Ureter (tissue), 1 donor: ENCODE data around the gene KRTAP7-1. TPM values are rescaled to one million over a fixed set of nuclear protein-coding genes. Genes with fewer than 3 reads are reported as not detected.

Source experiments
- DNase-seq: peaks from one replicate; pipeline ENCODE4 v3.0.0-alpha.2; 2020; ENCODE audit warnings: low spot score
- total RNA-seq: library from RNA; stranded (reverse); gene quantifications from one replicate; pipeline ENCODE4 v1.2.4, GENCODE V29; 2023
- donor health status: DM: yes; HTN: yes; CAD: no.

KRTAP7-1 gene, protein sequence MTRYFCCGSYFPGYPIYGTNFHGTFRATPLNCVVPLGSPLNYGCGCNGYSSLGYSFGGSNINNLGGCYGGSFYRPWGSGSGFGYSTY
- not detected for total RNA-seq

GRCh38 chr21:30829659-30830058, at the start of gene KRTAP7-1:
Gene KRTAP7-1, minus strand, starts transcription at chr21:30829759. Its CDS starts 61 bp downstream, at chr21:30829698.
- no peak for DNase-seq

DNA sequence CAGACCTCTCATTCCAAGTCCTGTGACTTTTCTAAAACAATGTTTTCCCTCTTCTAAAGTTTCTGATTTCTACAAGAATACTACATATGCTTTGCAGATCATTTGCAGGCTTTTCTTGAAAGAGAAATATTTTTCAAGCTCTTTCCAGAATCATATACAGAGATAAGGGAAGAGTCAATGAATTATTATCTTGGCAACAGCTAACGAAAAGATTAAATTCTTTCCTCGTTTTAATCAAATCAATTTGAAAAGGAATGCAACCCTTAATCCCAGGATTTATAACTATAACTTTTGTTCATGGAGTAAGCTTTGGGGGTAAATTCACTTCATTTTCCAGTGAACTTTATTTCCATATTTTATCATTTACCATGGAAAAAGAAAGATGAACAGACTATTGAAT, 45.0 kb upstream of the KRTAP7-1 start:
- DNase-seq: no peak

GRCh38 chr21:30847627-30848500, 18.3 kb upstream of the KRTAP7-1 start:
- DNase-seq: no peak

- no peak for DNase-seq
Observed at GRCh38 chr21:30842990-30843389, 13.4 kb upstream of the KRTAP7-1 start.

- DNase-seq: no peak
Observed at GRCh38 chr21:30839304-30839703, 9.7 kb upstream of the KRTAP7-1 start.

DNA sequence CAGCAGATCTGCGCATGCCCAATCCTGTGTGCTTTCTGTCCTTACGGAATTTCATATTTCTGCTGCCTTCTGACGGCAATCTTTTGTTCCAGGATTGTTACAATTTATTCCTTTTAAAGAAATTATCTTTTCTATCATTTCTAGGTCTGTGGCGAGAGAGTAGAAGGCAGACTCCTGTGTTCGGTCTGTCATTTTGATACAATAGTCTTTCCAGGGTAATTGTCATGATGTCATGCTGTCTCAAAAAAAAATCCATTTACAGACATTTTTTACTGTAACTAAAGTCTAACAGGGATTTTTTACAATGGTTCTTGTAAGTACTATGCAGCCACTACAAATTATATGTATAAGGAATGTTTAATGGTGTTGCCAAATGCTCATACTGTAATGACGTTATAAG, 9.0 kb upstream of the KRTAP7-1 start:
- DNase-seq: no peak

- DNase-seq: no peak
Observed at GRCh38 chr21:30831194-30831765, 1.7 kb upstream of the KRTAP7-1 start.

DNA sequence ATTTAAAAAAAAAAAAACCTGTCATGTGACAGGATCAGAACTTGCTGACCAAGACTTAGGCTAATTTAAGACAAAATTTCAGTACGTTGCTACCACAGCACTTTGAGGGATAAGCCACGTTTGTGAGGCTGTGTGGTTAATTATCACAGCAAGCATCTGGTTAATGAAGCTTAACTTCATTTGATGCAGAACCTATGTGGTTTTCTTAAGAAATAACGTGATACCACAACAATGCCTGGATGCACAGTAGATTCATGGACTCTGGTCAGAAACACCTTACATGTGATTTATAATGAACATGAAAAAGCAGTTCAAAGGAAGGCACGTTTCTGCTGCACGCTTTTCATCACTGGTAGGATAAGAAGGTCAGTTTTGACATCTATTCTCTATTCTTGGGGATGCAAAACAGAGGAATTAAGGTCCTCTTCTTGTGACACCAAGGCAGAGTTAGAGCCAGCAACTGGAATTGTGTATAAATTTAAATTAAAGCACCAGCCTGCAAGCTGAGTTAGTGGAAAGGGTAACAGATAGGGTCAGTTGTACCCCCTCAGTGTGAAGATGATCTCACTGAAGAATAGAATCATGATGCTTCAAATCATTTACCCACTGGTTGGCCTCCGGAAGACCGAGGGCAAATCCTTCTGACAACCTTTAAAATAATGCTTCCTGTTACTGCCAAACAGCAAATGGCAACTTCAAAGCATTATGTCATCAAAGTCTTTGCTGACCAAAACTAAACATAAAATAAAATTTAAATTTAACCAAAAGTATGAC, 10.5 kb downstream of the KRTAP7-1 start:
- no peak for DNase-seq

GRCh38 chr21:30813174-30813573, 16.4 kb downstream of the KRTAP7-1 start, which contains the start of gene KRTAP8-1:
Gene KRTAP8-1, minus strand, starts transcription at chr21:30813274. Its CDS starts 54 bp downstream, at chr21:30813220.
- DNase-seq: no peak

DNA sequence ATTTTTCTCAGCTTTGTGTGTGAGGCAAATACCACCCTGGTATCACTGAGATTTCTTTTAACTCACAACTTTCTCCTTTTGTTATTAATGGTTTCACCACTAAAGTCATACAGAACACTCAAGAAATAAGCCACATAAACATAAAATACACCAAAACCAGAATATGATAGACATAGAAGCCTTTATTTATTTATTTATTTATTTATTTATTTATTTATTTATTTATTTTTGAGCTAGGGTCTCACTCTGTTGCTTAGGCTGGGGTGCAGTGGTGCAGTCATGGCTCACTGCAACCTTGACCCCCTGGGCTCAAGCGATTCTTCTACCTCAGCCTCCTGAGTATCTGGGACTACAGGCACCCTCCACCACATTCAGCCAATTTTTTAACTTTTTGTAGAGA, 29.0 kb downstream of the KRTAP7-1 start:
- no peak for DNase-seq

DNA sequence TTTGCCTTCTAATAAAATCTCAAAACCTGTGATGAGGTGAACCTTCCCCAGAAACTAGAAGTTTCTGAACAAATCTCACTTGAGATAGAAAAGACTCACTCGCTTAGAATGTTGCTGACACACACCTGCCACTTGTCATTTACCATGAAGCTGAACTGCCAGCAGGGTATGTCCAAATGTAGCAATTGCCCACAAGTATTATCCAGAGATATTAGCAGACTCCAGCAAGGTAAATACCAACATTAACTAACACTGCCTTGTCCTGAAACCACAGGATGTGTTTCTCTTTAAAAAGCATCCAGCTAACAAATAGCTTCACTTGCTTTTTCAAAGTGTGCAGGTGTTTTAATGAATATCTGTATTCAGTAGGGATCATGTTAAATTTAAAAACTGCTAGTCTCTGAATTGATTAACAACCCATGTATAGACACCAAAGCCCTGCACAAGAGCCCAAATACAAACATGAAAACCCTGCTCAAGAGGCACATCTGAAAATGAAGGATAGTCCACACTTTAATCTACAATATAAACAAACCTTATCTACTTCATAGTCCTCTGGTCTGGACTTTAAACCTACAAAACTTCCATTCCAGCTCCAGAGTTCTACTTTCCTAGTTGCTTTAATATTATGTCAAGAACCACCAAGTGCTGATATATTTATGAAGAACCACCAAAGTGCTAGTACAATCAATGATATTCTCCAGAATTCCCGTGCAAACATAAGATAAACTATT, 35.8 kb downstream of the KRTAP7-1 start:
- no peak for DNase-seq

GRCh38 chr21:30779249-30779648, 50.3 kb downstream of the KRTAP7-1 start:
- no peak for DNase-seq

Other genes with a start within 250 kb of the KRTAP7-1 start
- gene KRTAP22-2, start 239.4 kb downstream of the KRTAP7-1 start, total RNA-seq: not detected
- gene KRTAP6-3, start 237.3 kb downstream of the KRTAP7-1 start, total RNA-seq: not detected
- not detected for gene KRTAP6-2, start 230.9 kb downstream of the KRTAP7-1 start, total RNA-seq
- not detected for gene KRTAP22-1, start 228.7 kb downstream of the KRTAP7-1 start, total RNA-seq
- gene KRTAP6-1, start 215.8 kb downstream of the KRTAP7-1 start, total RNA-seq: not detected
- gene KRTAP20-1, start 213.3 kb downstream of the KRTAP7-1 start, total RNA-seq: not detected
- gene KRTAP20-4, start 209.1 kb downstream of the KRTAP7-1 start, total RNA-seq: not detected
- gene KRTAP20-2, start 194.6 kb downstream of the KRTAP7-1 start, total RNA-seq: not detected
- not detected for gene KRTAP20-3, start 186.9 kb downstream of the KRTAP7-1 start, total RNA-seq
- gene KRTAP21-3, start 111.0 kb downstream of the KRTAP7-1 start, total RNA-seq: not detected
- not detected for gene KRTAP21-2, start 82.5 kb downstream of the KRTAP7-1 start, total RNA-seq
- not detected for gene KRTAP21-1, start 74.3 kb downstream of the KRTAP7-1 start, total RNA-seq
- not detected for gene KRTAP8-1, start 16.5 kb downstream of the KRTAP7-1 start, total RNA-seq
- gene KRTAP11-1, start 51.8 kb upstream of the KRTAP7-1 start, total RNA-seq: not detected
- not detected for gene KRTAP19-8, start 208.7 kb upstream of the KRTAP7-1 start, total RNA-seq